IMR-90 (cell line): Measurements from ENCODE around the gene THRB. TPM values are rescaled to one million over a fixed set of nuclear protein-coding genes. Genes with fewer than 3 reads are reported as not detected.

Experiments
- ATAC-seq: fragments of 200-7000 bp; cut with Tn5 transposase; 2 replicates; pipeline ENCODE4 v1.9.1; 2020; ENCODE audit warnings: low read depth, mild to moderate bottlenecking, moderate library complexity
- BruUV-seq: library from RNA; stranded (reverse); fragments of 400-500 nt; replicated peaks from 2 replicates; lab custom pipeline; 2021; lab: Mats Ljungman, UMichigan
- CTCF ChIA-PET: fragments of 300-600 bp; formaldehyde crosslinking; extraction: SDS; loops from one replicate; lab custom pipeline; 2021; ENCODE audit warnings: antibody characterized with exemption; lab: Yijun Ruan, JAX
- POLR2A ChIA-PET: fragments of 300-600 bp; sonication (Branson Sonifier 250); formaldehyde crosslinking; loops from one replicate; lab custom pipeline; 2022; ENCODE audit warnings: antibody characterized with exemption; ENCODE audit not compliant: unreplicated experiment; lab: Charles Lee
- DNase-seq: peaks from one replicate; pipeline ENCODE4 v3.0.0; 2013
- H2AFZ ChIP-seq: replicated peaks from 2 replicates; pipeline ENCODE3; 2013; ENCODE audit warnings: low read length, mild to moderate bottlenecking; ENCODE audit not compliant: poor library complexity
- H2AK5ac ChIP-seq: 2 replicates; pipeline ENCODE4 v1.6.1; 2013; ENCODE audit warnings: low read depth, low read length, inconsistent platforms
- H2AK9ac ChIP-seq: replicated peaks from 2 replicates; pipeline ENCODE3; 2013; ENCODE audit warnings: mild to moderate bottlenecking, low read depth, low read length, moderate library complexity; ENCODE audit not compliant: poor library complexity
- H2BK120ac ChIP-seq: 2 replicates; pipeline ENCODE4 v1.6.1; 2013; ENCODE audit warnings: low read depth, low read length, inconsistent platforms
- H2BK15ac ChIP-seq: 3 replicates; pipeline ENCODE4 v1.6.1; 2013; ENCODE audit warnings: low read depth, low read length, inconsistent platforms
- H2BK20ac ChIP-seq: 2 replicates; pipeline ENCODE4 v1.6.1; 2013; ENCODE audit warnings: low read depth, mild to moderate bottlenecking, inconsistent platforms, low read length, moderate library complexity
- H2BK5ac ChIP-seq: 2 replicates; pipeline ENCODE4 v1.6.1; 2013; ENCODE audit warnings: mild to moderate bottlenecking, low read depth, low read length, inconsistent platforms; ENCODE audit not compliant: poor library complexity, severe bottlenecking
- H3K14ac ChIP-seq: replicated peaks from 2 replicates; pipeline ENCODE4 v1.6.1; 2013; ENCODE audit warnings: low read depth, low read length, inconsistent platforms
- H3K18ac ChIP-seq: 2 replicates; pipeline ENCODE4 v1.6.1; 2013; ENCODE audit warnings: low read depth, low read length, control low read depth
- H3K23ac ChIP-seq: 2 replicates; pipeline ENCODE4 v1.6.1; 2013; ENCODE audit warnings: low read depth, low read length, inconsistent platforms
- H3K27ac ChIP-seq: 2 replicates; pipeline ENCODE4 v1.5.1; 2013; ENCODE audit warnings: mild to moderate bottlenecking, control low read depth, low read length; ENCODE audit not compliant: insufficient read depth
- H3K27me3 ChIP-seq: 2 replicates; pipeline ENCODE4 v1.6.1; 2013; ENCODE audit warnings: low read length; ENCODE audit not compliant: control insufficient read depth, insufficient read depth
- H3K36me3 ChIP-seq: 2 replicates; pipeline ENCODE4 v1.6.1; 2013; ENCODE audit warnings: low read length, mixed read lengths; ENCODE audit not compliant: control insufficient read depth, insufficient read depth
- H3K4ac ChIP-seq: 2 replicates; pipeline ENCODE4 v1.6.1; 2013; ENCODE audit warnings: low read depth, low read length, inconsistent platforms
- H3K4me1 ChIP-seq: 2 replicates; pipeline ENCODE4 v1.6.1; 2013; ENCODE audit warnings: low read length, mixed read lengths; ENCODE audit not compliant: control insufficient read depth, insufficient read depth
- H3K4me2 ChIP-seq: 2 replicates; pipeline ENCODE4 v1.6.1; 2013; ENCODE audit warnings: low read depth, mild to moderate bottlenecking, control low read depth, low read length, moderate library complexity
- H3K4me3 ChIP-seq: 2 replicates; pipeline ENCODE4 v1.5.1; 2013; ENCODE audit warnings: low read depth, mild to moderate bottlenecking, control low read depth, low read length, moderate library complexity; ENCODE audit not compliant: insufficient read depth
- H3K56ac ChIP-seq: 2 replicates; pipeline ENCODE4 v1.6.1; 2013; ENCODE audit warnings: low read length, inconsistent platforms; ENCODE audit not compliant: insufficient read depth; ENCODE audit errors: extremely low read depth
- H3K79me1 ChIP-seq, 2 experiments: 2 replicates each; pipeline ENCODE4 v1.6.1; 2013; ENCODE audit warnings: low read length in 2 of 2, inconsistent platforms in 1 of 2, low read depth in 1 of 2
- H3K9ac ChIP-seq: 2 replicates; pipeline ENCODE4 v1.6.1; 2013; ENCODE audit warnings: low read depth, low read length, control low read depth
- H3K9me1 ChIP-seq: 2 replicates; pipeline ENCODE4 v1.6.1; 2013; ENCODE audit warnings: low read length, inconsistent platforms; ENCODE audit not compliant: insufficient read depth
- H3K9me3 ChIP-seq: 2 replicates; pipeline ENCODE4 v1.6.1; 2013; ENCODE audit warnings: low read length; ENCODE audit not compliant: control insufficient read depth, insufficient read depth
- H4K20me1 ChIP-seq: 2 replicates; pipeline ENCODE4 v1.6.1; 2013; ENCODE audit warnings: low read length, inconsistent platforms; ENCODE audit not compliant: insufficient read depth
- H4K5ac ChIP-seq: 2 replicates; pipeline ENCODE4 v1.6.1; 2013; ENCODE audit warnings: mild to moderate bottlenecking, low read depth, low read length, control low read depth
- H4K8ac ChIP-seq, 2 experiments: 2 replicates each; pipeline ENCODE4 v1.6.1; 2013; ENCODE audit warnings: low read depth in 2 of 2, low read length in 2 of 2, control low read depth in 1 of 2, inconsistent platforms in 1 of 2
- H4K91ac ChIP-seq: 2 replicates; pipeline ENCODE4 v1.6.1; 2013; ENCODE audit warnings: low read depth, low read length, inconsistent platforms; ENCODE audit not compliant: insufficient read depth
- BHLHE40 ChIP-seq: fragments of 150-350 bp; IDR thresholded peaks from 2 replicates; pipeline ENCODE4 v1.6.1; 2016; ENCODE audit warnings: mild to moderate bottlenecking, low read depth, low read length
- CHD1 ChIP-seq: IDR thresholded peaks from 2 replicates; pipeline ENCODE4 v1.6.1; 2012; ENCODE audit warnings: low read depth, low read length, improper control_type of control experiment
- CTCF ChIP-seq: conservative IDR thresholded peaks from 2 replicates; pipeline ENCODE4 v1.5.1; 2012; ENCODE audit warnings: mild to moderate bottlenecking, low read depth, low read length, improper control_type of control experiment
- MAFK ChIP-seq: IDR thresholded peaks from 2 replicates; pipeline ENCODE4 v1.6.1; 2012; ENCODE audit warnings: low read depth, low read length, improper control_type of control experiment
- MXI1 ChIP-seq: IDR thresholded peaks from 2 replicates; pipeline ENCODE4 v1.6.1; 2012; ENCODE audit warnings: low read depth, mild to moderate bottlenecking, low read length, moderate library complexity, borderline replicate concordance
- NFE2L2 ChIP-seq: fragments of 150-350 bp; IDR thresholded peaks from 2 replicates; pipeline ENCODE4 v1.6.1; 2016; ENCODE audit warnings: low read depth, mild to moderate bottlenecking, low read length
- POLR2A ChIP-seq: IDR thresholded peaks from 2 replicates; pipeline ENCODE4 v1.6.1; 2012; ENCODE audit warnings: mild to moderate bottlenecking, low read depth, low read length
- RAD21 ChIP-seq: IDR thresholded peaks from 2 replicates; pipeline ENCODE4 v1.6.1; 2012; ENCODE audit warnings: low read length, improper control_type of control experiment
- RFX5 ChIP-seq: IDR thresholded peaks from 2 replicates; pipeline ENCODE4 v1.8.0; 2012; ENCODE audit warnings: low read depth, mild to moderate bottlenecking, low read length, moderate library complexity
- SMC3 ChIP-seq: fragments of 150-350 bp; IDR thresholded peaks from 2 replicates; pipeline ENCODE4 v1.6.1; 2016; ENCODE audit warnings: low read depth, mild to moderate bottlenecking, antibody characterized with exemption, low read length, moderate library complexity
- WGBS, 2 experiments: methylation state at CpG; one replicate each; pipeline versions ENCODE4 v1.1.5 to v1.1.7; 2013; ENCODE audit warnings: missing lambda C conversion rate in 2 of 2; ENCODE audit not compliant: insufficient read length in 1 of 2; ENCODE audit errors: extremely low coverage in 2 of 2; 5-methylcytosine and 5-hydroxymethylcytosine counted together
- dilution Hi-C: fragments of 300-500 bp; cut with HindIII; formaldehyde crosslinking; loops from one replicate; pipeline ENCODE4 v1.14.3; 2018; ENCODE audit warnings: low sequenced_read_pairs; ENCODE audit not compliant: unreplicated experiment
- in situ Hi-C: fragments of 300-500 bp; cut with MboI; formaldehyde crosslinking; loops from 3 replicates; pipeline ENCODE4 v1.14.3; 2019; ENCODE audit warnings: low sequenced_read_pairs, inconsistent platforms, mixed read lengths
- intact Hi-C: fragments of 100-400 bp; cut with micrococcal nuclease; formaldehyde crosslinking; loops from 2 replicates; pipeline ENCODE4 v1.10.0; 2022
- polyA plus RNA-seq, 3 experiments: library from polyadenylated mRNA; depleted of rRNA; stranded (reverse); fragments of >200 nt; gene quantifications; 2 replicates each; pipeline ENCODE4 v1.2.3, GENCODE V29; 2012; ENCODE audit warnings: low replicate concordance in 1 of 3
- total RNA-seq: library from RNA; depleted of rRNA; stranded (reverse); fragments of >200 nt; gene quantifications from 2 replicates; pipeline ENCODE4 v1.2.3, GENCODE V29; 2012

Gene THRB
- total and polyA plus RNA-seq, 2 of the 4 experiments (the other 2 are of a cell fraction) = under 0.01 TPM; not detected in 1

GRCh38 chr3:24168977-24169376, 325.7 kb downstream of the THRB start:
- Histone ChIP-seq H2BK15ac (no peak overlapping the region), H3K4me3 (no peak overlapping the region), H3K56ac (no peak overlapping the region), H4K8ac (no peak overlapping the region), H3K4me1 (no peaks in the 10 kb centered on the region), H3K9me3 (no peaks in the 10 kb centered on the region), H3K36me3 (no peaks in the 10 kb centered on the region), H4K5ac (no peak overlapping the region), H2AFZ (no peak overlapping the region), H3K79me1 (no peaks in the 10 kb centered on the region), H4K91ac (no peak overlapping the region), H3K27ac (no peak overlapping the region), H3K4ac (no peak overlapping the region), H3K14ac (no peak overlapping the region), H3K4me2 (no peak overlapping the region), H3K9me1 (no peaks in the 10 kb centered on the region), H2AK9ac (no peak overlapping the region), H2BK20ac (no peak overlapping the region), H2BK5ac (no peak overlapping the region), H3K23ac (no peak overlapping the region), H2AK5ac (no peak overlapping the region), H3K27me3 (peaks cover 3% of the 10 kb centered on the region), H3K9ac (no peak overlapping the region), H3K18ac (no peak overlapping the region), H4K20me1 (no peaks in the 10 kb centered on the region), H2BK120ac (no peak overlapping the region)
- dilution Hi-C loops = no loop called here
- CTCF ChIA-PET = no interaction called here
- intact Hi-C loops = no loop called here
- ATAC-seq = no peak
- in situ Hi-C loops = no loop called here
- TF ChIP-seq NFE2L2 (no peak), CTCF (no peak), RFX5 (no peak), BHLHE40 (no peak), MXI1 (no peak), RAD21 (no peak), CHD1 (no peak), POLR2A (no peak), SMC3 (no peak), MAFK (no peak)
- WGBS, 2 experiments = no CpG with 5 or more reads among the region's 3 CpGs
- BruUV-seq = no TSS peak
- POLR2A ChIA-PET = no interaction called here
- DNase-seq = no peak
